Fibroblast of skin of right biceps (primary cell): ENCODE results near the gene APOBEC3C.
"Not testable (repeated sequence)": the region's sequence is repeated elsewhere in the genome, so short reads cannot be mapped to it uniquely, and the experiment has no call there.

Experiments used
- DNase-seq: peaks from one replicate; pipeline ENCODE4 v3.0.0-alpha.2; 2013

APOBEC3C gene

DNA sequence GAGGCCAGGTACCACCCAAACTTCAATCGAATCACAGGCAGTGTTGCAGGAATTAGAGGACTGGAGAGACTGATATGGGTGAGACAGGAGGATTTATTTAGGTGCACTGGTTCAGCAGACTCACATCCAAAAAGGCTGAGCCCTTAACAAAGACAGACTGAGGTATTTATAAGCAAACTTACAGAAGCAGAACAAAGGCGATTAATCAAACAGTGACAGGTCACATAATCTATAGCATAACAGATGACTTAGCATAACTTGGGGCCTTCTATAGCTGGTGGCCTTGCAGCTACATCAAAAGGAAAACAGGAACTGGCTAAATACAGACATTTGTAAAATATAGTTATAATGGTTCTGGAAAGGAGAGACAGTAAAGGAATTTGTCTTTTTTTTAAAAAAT lies 29.8 kb upstream of the APOBEC3C start:
- no peak for DNase-seq

DNA sequence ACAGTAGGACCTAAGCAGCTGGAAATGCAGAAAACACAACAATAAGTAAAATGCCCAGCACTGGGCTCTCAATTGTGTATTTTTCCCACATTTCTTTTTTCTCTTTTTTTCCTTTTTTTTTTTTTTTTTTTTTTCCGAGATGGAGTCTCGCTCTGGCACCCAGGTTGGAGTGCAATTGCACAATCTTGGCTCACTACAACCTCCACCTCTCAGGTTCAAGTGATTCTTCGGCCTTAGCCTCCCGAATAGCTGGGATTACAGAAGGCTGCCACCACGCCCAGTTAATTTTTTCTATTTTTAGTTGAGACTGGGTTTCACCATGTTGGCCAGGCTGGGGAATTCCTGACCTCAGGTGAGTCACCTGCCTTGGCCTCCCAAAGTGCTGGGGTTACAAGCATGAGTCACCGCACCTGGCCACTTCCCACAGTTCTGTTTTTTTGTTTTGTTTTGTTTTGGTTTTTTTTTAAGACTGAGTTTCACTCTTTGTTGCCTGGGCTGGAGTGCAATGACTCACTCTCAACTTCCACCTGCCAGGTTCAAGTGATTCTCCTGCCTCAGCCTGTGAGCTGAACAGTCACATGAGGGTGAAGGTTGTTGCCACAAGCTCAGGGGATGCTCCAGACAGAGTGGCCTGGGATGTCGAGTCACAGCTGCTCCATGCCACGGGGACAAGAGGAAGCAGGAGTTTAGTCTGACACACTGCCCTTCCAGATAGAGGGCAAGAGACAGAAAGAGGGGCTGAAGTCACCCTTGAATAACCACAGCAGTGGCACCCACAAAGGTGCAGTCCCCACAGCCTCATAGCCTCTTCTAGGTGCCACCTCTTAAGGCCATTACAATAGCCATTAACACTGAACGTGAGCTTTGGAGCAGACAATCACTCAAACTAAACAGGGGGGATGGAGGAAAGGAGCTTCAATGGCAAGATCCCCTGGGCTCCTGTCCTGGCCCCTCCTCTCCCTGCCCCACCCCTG lies 29.0 kb upstream of the APOBEC3C start:
- peak; percentile 34 for DNase-seq

DNA sequence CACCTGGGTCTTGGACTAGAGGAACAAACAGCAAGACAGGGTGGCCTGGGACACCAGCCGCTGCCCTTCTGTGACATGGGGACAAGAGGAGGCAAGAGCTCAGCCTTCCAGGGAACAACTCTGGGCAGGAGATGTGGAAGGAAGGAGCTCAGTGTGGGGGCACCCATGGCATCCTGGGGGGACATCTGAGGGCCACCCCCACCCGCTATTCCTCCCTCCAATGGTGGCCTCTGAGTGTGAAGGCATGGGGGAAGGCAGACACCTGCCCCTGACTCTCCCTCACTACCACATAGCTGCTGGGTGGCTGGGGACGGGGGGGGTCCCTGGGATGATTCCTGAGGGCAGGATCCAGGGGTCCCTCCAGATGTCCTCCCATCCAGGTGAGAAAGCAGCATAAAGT lies 27.4 kb upstream of the APOBEC3C start:
- no peak for DNase-seq

DNA sequence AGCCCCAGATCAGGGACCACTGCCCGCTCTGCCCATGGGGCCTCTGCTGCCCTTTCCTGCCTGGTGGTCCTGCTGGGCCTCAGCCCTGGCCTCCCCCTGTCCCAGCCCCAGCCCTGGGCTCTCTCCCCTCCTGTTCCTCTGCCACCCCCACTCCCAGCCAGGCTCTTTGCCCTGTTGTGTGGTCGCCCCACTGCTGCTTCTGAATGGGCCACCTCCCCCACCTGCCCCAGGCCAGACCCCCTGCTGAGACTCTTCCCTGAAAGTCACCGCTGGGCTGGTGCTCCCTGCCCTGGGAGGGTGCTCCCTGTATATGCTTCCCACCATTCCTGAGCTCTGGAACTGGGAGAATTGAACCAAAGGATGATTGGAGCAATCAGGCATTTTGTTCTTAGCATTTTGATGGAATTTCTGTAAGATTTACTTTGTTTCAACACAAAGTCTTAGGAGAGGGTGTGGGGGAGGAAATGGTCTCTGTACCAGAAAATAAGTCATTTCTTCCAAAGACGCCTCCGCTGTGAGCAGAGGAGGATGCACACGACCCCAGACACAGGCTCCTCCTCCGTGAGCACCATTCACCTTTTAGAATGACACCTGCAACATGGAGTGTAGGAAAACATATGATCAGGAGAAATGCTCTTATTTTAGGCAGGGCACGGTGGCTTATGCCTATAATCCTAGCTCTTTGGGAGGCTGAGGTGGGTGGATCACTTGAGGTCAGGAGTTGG lies 26.7 kb upstream of the APOBEC3C start:
- no peak for DNase-seq

DNA sequence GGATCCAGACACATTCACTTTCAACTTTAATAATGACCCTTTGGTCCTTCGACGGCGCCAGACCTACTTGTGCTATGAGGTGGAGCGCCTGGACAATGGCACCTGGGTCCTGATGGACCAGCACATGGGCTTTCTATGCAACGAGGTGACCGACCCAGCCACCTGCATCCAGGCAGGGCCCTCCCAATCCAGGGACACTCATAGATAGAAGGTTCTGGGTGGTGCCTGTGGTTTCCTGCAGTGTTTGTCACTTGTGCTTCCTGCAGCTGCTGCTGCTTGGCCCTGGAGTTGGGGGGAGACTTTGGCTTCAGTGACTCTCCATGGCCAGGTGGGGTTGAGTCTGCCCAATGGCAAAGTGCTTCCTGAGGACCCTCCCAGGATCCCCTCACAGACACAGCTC lies 24.6 kb upstream of the APOBEC3C start:
- DNase-seq, result no peak

DNA sequence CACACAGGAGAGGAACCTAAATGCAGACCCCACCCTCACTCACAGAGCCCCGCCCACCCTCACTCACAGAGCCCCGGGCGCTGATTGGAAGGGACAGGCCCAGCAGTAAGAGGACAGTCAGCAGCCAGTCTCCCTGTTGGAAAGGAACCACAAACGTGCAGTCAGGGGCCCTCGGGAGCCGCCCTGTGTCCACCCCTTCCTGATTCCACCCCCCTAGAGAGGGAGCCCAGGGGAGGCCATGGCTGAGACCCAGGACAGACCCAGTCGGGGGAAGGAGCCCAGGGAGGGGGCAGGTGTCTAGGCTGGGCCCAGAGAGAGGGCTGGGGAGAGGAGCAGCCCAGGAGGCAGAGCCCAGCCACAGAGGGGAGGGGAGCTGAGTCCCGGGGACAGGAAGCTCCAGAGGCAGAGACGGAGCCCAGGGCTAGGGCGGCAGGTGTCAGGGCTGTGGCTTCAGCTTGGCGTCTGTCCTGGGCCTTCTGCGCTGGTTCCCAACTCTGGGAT lies 21.1 kb upstream of the APOBEC3C start:
- not testable (repeated sequence) for DNase-seq

DNA sequence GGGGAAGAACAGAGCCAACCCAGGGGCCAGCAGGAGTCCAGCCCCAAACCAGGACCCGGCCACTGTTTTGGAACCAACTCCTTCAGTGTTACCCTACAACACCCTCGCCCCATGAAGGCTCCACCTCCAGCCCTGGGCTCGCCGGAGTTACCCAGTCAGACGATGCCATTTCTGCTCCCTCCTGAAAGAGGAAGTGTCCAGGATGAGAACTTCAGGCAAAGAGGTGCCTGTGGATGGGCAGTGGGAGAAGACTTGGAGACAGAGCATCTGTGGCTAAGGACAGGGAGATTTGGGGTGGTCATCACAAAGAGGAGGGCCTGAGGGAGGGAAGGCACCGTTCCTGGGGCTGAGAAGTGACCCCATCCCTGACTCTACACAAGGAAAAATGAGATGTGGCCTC lies 18.0 kb upstream of the APOBEC3C start:
- DNase-seq, result no peak

DNA sequence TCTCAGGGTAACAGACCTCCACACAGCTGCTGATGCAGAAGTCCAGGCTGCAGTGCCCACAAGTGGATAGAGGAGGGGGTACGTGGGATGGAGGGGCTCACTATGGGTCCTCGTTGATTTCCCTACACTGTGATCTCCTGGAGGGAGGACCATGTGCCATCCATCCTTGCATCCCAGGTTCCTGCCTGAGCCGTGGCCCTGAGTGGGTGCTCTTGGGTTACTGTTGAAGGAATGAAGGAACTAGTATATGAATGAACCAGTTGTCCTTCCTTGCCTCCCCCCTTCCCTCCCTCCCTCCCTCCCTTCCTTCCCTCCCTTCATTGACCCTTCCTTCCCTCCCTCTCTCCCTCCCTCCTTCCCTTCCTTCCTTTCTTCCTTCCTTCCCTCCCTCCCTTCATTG lies 16.5 kb upstream of the APOBEC3C start:
- DNase-seq, result no peak

DNA sequence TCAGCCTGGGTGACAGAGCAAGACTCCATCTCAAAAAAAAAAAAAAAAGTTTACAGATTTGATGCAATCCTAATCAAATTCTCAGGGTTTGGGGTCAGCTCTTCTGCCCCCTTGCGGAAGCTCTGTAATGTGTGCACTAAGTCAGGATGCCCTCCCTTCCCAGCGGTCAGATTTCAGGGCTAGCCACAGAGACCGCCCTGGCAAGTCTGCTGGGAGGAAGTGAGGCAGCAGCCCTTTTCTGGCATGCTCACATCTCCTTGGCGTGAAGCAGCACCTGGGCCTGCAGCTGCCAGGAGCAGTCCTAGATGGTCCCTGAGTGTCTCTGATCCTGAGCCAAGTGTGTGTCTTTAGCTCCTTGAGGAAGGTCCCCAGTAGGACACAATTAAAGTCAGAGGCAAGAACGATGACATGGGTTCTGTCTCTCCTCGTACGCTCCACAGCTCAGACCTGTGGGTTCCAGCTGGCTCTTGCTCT lies 10.9 kb upstream of the APOBEC3C start:
- DNase-seq, result peak; percentile 82

DNA sequence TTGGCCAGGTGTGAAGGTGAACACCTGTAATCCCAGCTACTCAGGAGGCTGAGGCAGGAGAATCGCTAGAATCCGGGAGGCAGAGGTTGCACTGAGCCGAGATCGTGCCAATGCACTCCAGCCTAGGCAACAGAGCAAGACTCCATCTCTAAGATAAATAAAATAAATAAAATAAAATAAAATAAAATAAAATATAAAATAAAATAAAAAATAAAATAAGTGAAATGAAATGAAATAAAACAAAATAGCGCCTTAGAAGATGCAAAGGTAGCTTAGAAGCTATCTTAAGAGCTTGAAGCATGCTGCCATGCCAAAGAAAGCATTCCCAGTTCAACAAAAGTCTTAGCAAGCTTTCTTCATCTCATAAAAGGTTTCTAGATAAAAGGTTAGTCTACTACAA lies 6.9 kb upstream of the APOBEC3C start:
- no peak for DNase-seq

DNA sequence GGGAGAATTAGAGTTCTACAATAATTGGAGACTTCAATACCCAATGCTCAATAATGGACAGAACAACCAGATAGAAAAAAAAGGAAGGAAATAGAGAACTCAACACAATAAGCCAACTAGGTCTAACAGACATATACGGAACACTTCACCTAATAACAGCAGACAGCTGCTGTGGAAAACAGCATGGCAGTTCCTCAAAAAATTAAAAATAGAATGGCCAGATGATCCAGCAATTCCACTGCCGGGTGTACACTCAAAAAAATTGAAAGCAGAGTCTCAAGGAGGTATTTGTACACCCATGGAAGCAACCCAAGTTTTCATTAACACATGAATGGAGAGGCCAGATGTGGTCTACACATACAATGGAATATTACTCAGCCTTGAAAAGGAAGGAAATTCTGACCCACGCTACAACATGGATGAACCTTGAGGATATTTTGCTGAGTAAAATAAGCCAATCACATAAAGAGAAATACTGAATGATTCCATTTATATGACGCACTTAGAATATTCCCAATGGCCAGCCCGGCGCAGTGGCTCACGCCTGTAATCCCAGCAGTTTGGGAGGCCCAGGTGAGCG lies 5.7 kb upstream of the APOBEC3C start:
- not testable (repeated sequence) for DNase-seq

DNA sequence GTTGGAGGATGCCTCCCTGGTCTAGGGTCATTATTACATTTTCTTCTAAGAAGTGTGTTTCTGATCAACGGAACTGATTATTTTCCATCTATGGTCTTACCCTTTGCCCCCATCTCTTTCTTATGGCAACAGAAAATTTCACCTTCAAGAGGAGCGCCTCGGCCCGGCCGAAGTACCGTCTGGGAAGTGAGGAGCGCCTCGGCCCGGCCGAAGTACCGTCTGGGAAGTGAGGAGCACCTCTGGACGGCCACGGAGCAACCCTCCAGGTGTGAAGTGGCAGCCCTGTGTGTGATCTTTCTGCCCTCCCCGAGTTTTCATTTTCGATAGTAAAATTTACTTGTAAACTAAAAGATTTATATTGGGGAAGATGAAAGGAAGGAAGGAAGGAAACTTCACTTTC lies 3.1 kb upstream of the APOBEC3C start:
- DNase-seq, result no peak

DNA sequence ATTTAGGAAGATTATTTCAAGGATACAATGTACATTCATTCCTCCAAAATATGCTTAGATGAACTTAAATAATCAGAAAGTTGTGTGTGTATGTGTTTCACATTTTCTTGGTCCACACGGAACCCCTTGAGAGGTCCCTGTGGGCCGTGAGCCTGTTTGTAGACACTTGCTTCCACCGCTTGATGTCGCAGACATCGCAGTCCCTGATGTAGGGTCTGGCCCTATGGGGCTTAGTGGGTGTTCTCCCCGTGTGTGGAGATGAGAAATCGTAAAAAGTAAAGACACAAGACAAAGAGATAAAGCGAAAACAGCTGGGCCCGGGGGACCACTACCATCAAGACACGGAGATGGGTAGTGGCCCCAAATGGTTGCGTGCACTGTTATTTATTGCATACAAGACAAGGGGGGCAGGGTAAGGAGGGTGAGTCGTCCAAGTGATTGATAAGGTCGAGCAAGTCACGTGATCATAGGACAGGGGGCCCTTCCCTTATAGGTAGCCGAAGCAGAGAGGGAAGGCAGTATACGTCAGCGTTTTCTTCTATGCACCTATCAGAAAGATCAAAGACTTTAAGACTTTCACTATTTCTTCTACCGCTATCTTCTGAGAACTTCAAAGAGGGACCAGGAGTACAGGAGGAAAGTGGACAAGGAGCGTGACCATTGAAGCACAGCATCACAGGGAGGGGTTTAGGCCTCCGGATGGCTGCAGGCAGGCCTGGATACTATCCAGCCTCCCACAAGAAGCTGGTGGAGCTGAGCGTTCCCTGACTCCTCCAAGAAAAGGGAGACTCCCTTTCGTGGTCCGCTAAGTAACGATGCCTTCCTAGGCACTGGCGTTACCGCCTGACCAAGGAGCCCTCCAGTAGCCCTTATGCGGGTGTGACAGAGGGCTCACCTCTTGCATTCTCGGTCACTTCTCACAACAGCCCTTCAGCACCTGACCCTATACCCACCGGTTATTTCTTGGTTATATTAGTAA lies 1.2 kb upstream of the APOBEC3C start:
- DNase-seq, result no peak

DNA sequence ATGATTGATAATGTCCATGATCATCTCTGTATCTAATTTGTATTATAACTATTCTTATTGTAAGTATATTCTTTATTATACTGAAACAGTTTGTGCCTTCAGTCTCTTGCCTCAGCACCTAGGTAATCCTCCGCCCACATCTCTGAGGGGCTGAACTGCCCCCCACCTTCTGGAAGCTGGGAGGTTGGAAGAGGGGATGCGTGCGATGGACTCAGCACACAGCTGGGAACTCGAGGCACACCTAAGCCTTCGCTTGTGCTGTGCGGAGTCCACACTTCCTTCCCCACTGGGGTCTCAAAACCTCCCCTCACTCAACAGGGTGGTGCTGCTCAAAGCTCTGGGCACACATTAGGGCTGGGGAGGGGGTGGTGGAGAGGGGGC lies 506 bp upstream of the APOBEC3C start:
- not testable (repeated sequence) for DNase-seq

DNA sequence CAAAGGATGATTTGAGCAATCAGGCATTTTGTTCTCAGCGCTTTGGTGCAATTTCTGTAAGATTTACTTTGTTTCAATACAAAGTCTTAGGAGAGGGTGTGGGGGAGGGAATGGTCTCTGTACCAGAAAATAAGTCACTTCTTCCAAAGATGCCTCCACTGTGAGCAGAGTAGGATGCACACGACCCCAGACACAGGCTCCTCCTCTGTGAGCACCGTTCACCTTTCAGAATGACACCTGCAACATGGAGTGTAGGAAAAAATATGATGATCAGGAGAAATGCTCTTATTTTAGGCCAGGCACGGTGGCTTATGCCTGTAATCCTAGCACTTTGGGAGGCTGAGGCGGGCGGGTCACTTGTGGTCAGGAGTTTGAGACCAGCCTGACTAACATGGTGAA lies 665 bp downstream of the APOBEC3C start:
- DNase-seq, result peak; percentile 5

DNA sequence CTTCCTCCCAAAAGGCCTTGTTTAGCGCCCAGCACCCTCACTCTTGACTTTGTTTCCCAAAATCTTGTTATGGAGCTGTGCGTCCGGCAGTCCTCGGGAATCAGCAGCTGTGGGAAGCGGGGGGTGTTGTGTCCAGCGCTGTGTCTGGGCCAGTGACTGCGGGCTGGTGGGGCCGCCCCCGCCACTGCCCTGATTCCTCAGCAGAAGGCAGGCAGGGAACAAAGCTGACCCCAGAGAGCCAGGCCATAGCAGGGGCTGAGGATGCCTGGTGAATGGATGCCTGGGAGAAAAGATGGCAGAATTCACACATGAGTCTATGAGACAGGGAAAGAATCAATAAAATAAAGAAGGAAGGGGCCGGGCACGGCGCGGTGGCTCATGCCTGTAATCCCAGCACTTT lies 2.5 kb downstream of the APOBEC3C start:
- DNase-seq, result no peak

DNA sequence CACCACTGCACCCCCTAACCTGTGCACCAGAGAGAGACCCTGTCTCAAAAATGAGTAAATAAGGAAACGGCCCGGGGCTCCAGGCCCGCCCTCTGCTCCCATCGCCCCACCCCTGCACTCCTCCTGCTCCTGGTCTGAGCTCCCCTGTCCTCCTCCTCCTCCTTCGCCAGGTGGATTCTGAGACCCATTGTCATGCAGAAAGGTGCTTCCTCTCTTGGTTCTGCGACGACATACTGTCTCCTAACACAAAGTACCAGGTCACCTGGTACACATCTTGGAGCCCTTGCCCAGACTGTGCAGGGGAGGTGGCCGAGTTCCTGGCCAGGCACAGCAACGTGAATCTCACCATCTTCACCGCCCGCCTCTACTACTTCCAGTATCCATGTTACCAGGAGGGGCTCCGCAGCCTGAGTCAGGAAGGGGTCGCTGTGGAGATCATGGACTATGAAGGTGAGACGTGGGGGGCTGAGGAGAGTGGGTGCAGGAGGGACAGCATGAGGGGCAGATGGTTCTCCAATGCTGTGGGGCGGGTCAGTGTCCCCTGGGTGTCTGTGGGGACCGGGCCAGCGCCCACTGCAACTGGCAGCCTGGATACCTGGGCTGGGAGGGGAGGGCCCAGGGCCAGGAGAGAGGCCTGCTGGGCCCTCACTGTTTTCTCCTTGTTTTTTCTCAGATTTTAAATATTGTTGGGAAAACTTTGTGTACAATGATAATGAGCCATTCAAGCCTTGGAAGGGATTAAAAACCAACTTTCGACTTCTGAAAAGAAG lies 3.7 kb downstream of the APOBEC3C start:
- no peak for DNase-seq

DNA sequence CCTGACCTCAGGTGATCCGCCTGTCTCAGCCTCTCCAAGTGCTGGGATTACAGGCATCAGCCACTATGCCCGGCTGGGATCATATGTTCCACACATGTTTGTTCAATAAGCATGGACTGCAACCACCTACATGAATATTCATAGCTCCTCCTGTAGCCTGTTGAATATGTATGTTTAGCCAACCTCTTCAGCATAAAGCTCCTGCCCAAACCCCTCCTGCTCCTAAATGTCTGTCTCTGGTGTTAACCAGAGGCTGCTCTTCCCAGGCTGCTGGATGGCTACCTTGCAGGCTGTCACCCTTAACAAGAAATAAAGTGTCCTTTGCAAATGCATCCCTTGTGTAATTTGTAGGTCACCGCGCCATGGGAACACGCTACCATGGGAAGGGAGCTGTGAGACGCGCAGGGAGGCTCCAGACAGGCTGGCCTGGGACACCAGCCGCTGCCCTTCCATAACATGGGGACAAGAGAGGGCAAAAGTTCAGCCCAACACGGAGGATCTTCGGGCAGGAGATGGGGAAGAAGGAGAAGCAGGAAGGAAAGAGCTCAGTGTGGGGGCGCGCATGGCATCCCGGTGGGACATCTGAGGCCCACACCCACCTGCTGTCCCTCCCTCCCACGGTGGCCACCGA lies 6.1 kb downstream of the APOBEC3C start:
- DNase-seq, result not testable (repeated sequence)

DNA sequence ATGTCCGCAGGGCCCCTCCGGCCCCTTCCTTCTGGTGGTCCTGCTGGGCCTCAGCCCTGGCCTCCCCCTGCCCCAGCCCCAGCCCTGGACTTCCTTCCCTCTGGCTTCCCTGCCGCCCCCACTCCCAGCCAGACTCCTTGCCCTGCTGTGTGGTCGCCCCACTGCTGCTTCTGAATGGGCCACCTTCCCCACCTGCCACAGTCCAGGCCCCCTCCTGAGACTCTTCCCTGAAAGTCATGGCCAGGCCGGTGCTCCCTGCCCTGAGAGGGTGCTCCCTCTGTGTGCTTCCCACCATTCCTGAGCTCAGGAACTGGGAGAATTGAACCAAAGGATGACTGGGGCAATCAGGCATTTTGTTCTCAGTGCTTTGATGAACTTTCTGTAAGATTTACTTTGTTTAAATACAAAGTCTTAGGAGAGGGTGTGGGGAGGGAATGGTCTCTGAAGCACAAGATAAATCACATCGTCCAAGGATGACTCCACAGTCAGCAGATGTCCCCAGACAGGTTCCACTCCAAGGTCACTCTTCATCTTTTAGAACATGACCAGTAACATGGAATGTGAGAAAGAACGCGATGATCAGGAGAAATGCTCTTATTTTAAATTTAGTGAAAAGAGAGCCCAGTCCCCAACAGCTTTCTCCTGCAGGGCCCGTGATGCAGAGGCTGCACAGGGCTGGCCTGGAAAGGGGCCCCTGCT lies 7.6 kb downstream of the APOBEC3C start:
- no peak for DNase-seq
